Stomach (tissue), 9 donors: ENCODE data around the gene PPP2R2C. TPM values are rescaled to one million over a fixed set of nuclear protein-coding genes. Genes with fewer than 3 reads are reported as not detected.
A peak's percentile ranks its signal among the peaks of the same experiment; 100 is the strongest.

Source experiments
- DNase-seq, 2 donors: peaks; one replicate each; pipeline versions ENCODE4 v3.0.0 to v3.0.0-alpha.2; 2013 to 2019
- H3K27ac ChIP-seq, 5 donors: fragments of 200-600 bp in 4 of 5; sonication (generic) in 4 of 5; one replicate each; pipeline ENCODE4 v1.5.1; 2013 to 2019; ENCODE audit warnings: mild to moderate bottlenecking in 1 of 5, moderate library complexity in 1 of 5
- H3K27me3 ChIP-seq, 3 donors: fragments of 200-600 bp; sonication (generic); one replicate each; pipeline ENCODE4 v1.5.1; 2017 to 2019; ENCODE audit warnings: mixed run types in 1 of 3
- H3K36me3 ChIP-seq, 4 donors: fragments of 200-600 bp; sonication (generic); 1 replicate in 3 of 4; 2 replicates in 1 of 4; pipeline ENCODE4 v1.5.1; 2016 to 2019
- H3K4me1 ChIP-seq, 4 donors: fragments of 200-600 bp; sonication (generic); one replicate each; pipeline ENCODE4 v1.5.1; 2016 to 2019
- H3K4me3 ChIP-seq, 4 donors: fragments of 200-600 bp; sonication (generic) in 3 of 4; one replicate each; pipeline ENCODE4 v1.5.1; 2016 to 2019; ENCODE audit warnings: mild to moderate bottlenecking in 1 of 4
- H3K9me3 ChIP-seq, 4 donors: fragments of 200-600 bp; sonication (generic); one replicate each; pipeline ENCODE4 v1.5.1; 2016 to 2019
- CTCF ChIP-seq, 7 experiments: fragments of 450-650 bp in 4 of 7; fragments of 200-600 bp in 3 of 7; sonication (generic) in 3 of 7; IDR thresholded peaks; one replicate each; pipeline ENCODE4 v1.5.1; 2016 to 2019; ENCODE audit warnings: antibody characterized with exemption in 7 of 7, control low read depth in 2 of 7, mild to moderate bottlenecking in 1 of 7
- EP300 ChIP-seq: sonication (generic); formaldehyde crosslinking; IDR thresholded peaks from one replicate; pipeline ENCODE4 v1.6.1; 2017; ENCODE audit warnings: antibody characterized with exemption
- POLR2A ChIP-seq, 4 donors: fragments of 450-650 bp; IDR thresholded peaks; one replicate each; pipeline ENCODE4 v1.6.1; 2016; ENCODE audit warnings: antibody characterized with exemption in 4 of 4, control low read depth in 2 of 4, mild to moderate bottlenecking in 1 of 4, moderate library complexity in 1 of 4
- POLR2AphosphoS5 ChIP-seq, 3 donors: sonication (generic); formaldehyde crosslinking; IDR thresholded peaks; one replicate each; pipeline ENCODE4 v1.6.1; 2016; ENCODE audit warnings: antibody characterized with exemption in 3 of 3
- WGBS, 5 donors: extraction: QIAGEN DNeasy Blood & Tissue Kit in 3 of 5; methylation state at CpG; one replicate each; pipeline versions ENCODE4 v1.1.5 to v1.1.7; 2013 to 2018; 5-methylcytosine and 5-hydroxymethylcytosine counted together
- intact Hi-C: fragments of 100-400 bp; cut with DNase I; formaldehyde crosslinking; loops from one replicate; pipeline ENCODE4 v1.15.1; 2023; ENCODE audit warnings: low total_unique reads
- polyA plus RNA-seq, 3 donors: library from polyadenylated mRNA; stranded (reverse); fragments of 200-250 nt; gene quantifications; one replicate each; pipeline ENCODE4 v1.2.3, GENCODE V29; 2013
- total RNA-seq, 5 donors: library from RNA; depleted of rRNA; stranded (reverse); fragments of >200 nt; gene quantifications; one replicate each; pipeline versions ENCODE4 v1.1.0 to v1.2.3, GENCODE V29; 2014 to 2016
- donor health status: healthy with polysubstance abuse.
- donor health status: Bipolar disorder and iron deficiency.
- donor health status: healthy.

Gene PPP2R2C
- total and polyA plus RNA-seq, 8 donors: 1.4 to 5.0 (median 1.5) TPM; not detected in 5

- TF ChIP-seq POLR2AphosphoS5 (IDR thresholded peaks at IDR 0.05): no peak
- TF ChIP-seq CTCF (IDR thresholded peaks at IDR 0.05): no peak
- no peak for TF ChIP-seq EP300
- TF ChIP-seq POLR2A (IDR thresholded peaks at IDR 0.05): no peak
- Histone ChIP-seq H3K9me3 (peaks cover 0 to 7% (median 6%) of the 10 kb centered on the region in 4 donors), H3K36me3 (no peaks in the 10 kb centered on the region), H3K4me1 (no peaks in the 10 kb centered on the region), H3K4me3 (no peak overlapping the region), H3K27ac (no peak overlapping the region), H3K27me3 (peaks cover 0 to 46% (median 8%) of the 10 kb centered on the region in 3 donors)
- DNase-seq: no peak
- WGBS, 5 donors: 57 to 69% (median 66%) methylated on average over 7 to 8 of the region's 8 CpGs
- intact Hi-C loops: no loop called here
Measured at GRCh38 chr4:6440506-6441201, 31.8 kb downstream of the PPP2R2C start.

- Histone ChIP-seq H3K36me3 (no peaks in the 10 kb centered on the region), H3K9me3 (peaks cover 0 to 21% (median 17%) of the 10 kb centered on the region in 4 donors), H3K27me3 (peaks cover 0 to 41% (median 8%) of the 10 kb centered on the region in 3 donors), H3K4me3 (no peak overlapping the region), H3K4me1 (no peaks in the 10 kb centered on the region), H3K27ac (no peak overlapping the region)
- TF ChIP-seq CTCF (IDR thresholded peaks at IDR 0.05): no peak
- no peak for TF ChIP-seq POLR2AphosphoS5 (IDR thresholded peaks at IDR 0.05)
- no peak for TF ChIP-seq POLR2A (IDR thresholded peaks at IDR 0.05)
- no peak for TF ChIP-seq EP300
- intact Hi-C loops: no loop called here
- 69 to 91% (median 72%) methylated on average over 6 of the region's 6 CpGs for WGBS, 5 donors
- DNase-seq: peak in 1 of 2 donors; percentile 28
Measured at GRCh38 chr4:6439120-6439762, 33.2 kb downstream of the PPP2R2C start.

GRCh38 chr4:6437826-6438238 lies 34.6 kb downstream of the PPP2R2C start:
- Histone ChIP-seq H3K36me3 (no peaks in the 10 kb centered on the region), H3K9me3 (peaks cover 0 to 29% (median 17%) of the 10 kb centered on the region in 4 donors), H3K27me3 (peaks cover 0 to 27% (median 8%) of the 10 kb centered on the region in 3 donors), H3K27ac (no peak overlapping the region), H3K4me1 (no peaks in the 10 kb centered on the region), H3K4me3 (no peak overlapping the region)
- WGBS, 5 donors: 63 to 72% (median 67%) methylated on average over 5 of the region's 5 CpGs
- intact Hi-C loops: no loop called here
- TF ChIP-seq POLR2AphosphoS5 (IDR thresholded peaks at IDR 0.05): no peak
- TF ChIP-seq CTCF (IDR thresholded peaks at IDR 0.05): no peak
- no peak for TF ChIP-seq POLR2A (IDR thresholded peaks at IDR 0.05)
- TF ChIP-seq EP300: no peak
- peak in 1 of 2 donors; percentile 29 for DNase-seq

GRCh38 chr4:6435010-6435409 lies 37.4 kb downstream of the PPP2R2C start:
- Histone ChIP-seq H3K4me3 (no peak overlapping the region), H3K27me3 (peaks cover 0 to 4% (median 0%) of the 10 kb centered on the region in 3 donors), H3K4me1 (no peaks in the 10 kb centered on the region), H3K9me3 (peaks cover 0 to 39% (median 22%) of the 10 kb centered on the region in 4 donors), H3K36me3 (no peaks in the 10 kb centered on the region), H3K27ac (no peak overlapping the region)
- intact Hi-C loops: no loop called here
- DNase-seq: no peak
- TF ChIP-seq POLR2A (IDR thresholded peaks at IDR 0.05) (no peak), POLR2AphosphoS5 (IDR thresholded peaks at IDR 0.05) (no peak), CTCF (IDR thresholded peaks at IDR 0.05) (no peak), EP300 (no peak)
